Thyroid gland (tissue), 4 donors: ENCODE data around the gene MTG1. TPM values are rescaled to one million over a fixed set of nuclear protein-coding genes. Genes with fewer than 3 reads are reported as not detected.

ENCODE experiments used
- DNase-seq, 2 donors: peaks; one replicate each; pipeline ENCODE4 v3.0.0-alpha.2; 2019
- H3K27ac ChIP-seq, 3 donors: fragments of 200-600 bp; sonication (generic); 1 replicate in 2 of 3; 2 replicates in 1 of 3; pipeline ENCODE4 v1.5.1; 2016 to 2019; ENCODE audit warnings: mild to moderate bottlenecking in 1 of 3, moderate library complexity in 1 of 3
- H3K27me3 ChIP-seq: fragments of 200-600 bp; sonication (generic); one replicate; pipeline ENCODE4 v1.5.1; 2019
- H3K36me3 ChIP-seq, 2 donors: fragments of 200-600 bp; sonication (generic); one replicate each; pipeline ENCODE4 v1.5.1; 2016 to 2019
- H3K4me1 ChIP-seq, 2 donors: fragments of 200-600 bp; sonication (generic); one replicate each; pipeline ENCODE4 v1.5.1; 2017 to 2019
- H3K4me3 ChIP-seq, 3 donors: fragments of 200-600 bp; sonication (generic); replicated peaks in 1 of 3; 1 replicate in 2 of 3; 2 replicates in 1 of 3; pipeline ENCODE4 v1.5.1; 2016; ENCODE audit warnings: mild to moderate bottlenecking in 1 of 3
- H3K9me3 ChIP-seq: fragments of 200-600 bp; sonication (generic); one replicate; pipeline ENCODE4 v1.5.1; 2017
- CTCF ChIP-seq, 6 experiments: fragments of 200-600 bp in 3 of 6; fragments of 450-650 bp in 3 of 6; sonication (generic) in 3 of 6; IDR thresholded peaks; one replicate each; pipeline ENCODE4 v1.5.1; 2016 to 2019; ENCODE audit warnings: antibody characterized with exemption in 6 of 6, mild to moderate bottlenecking in 2 of 6, inconsistent platforms in 1 of 6, moderate library complexity in 1 of 6
- POLR2A ChIP-seq, 2 donors: fragments of 450-650 bp; IDR thresholded peaks; one replicate each; pipeline ENCODE4 v1.6.1; 2017; ENCODE audit warnings: antibody characterized with exemption in 2 of 2, mild to moderate bottlenecking in 2 of 2, moderate library complexity in 1 of 2
- WGBS, 2 donors: methylation state at CpG; one replicate each; pipeline ENCODE4 v1.1.5; 2017; 5-methylcytosine and 5-hydroxymethylcytosine counted together
- intact Hi-C: fragments of 100-400 bp; cut with DNase I; formaldehyde crosslinking; loops from one replicate; pipeline ENCODE4 v1.15.1; 2023
- total RNA-seq, 4 donors: library from RNA; depleted of rRNA; stranded (reverse); fragments of >200 nt; gene quantifications; one replicate each; pipeline ENCODE4 v1.2.3, GENCODE V29; 2016

The MTG1 gene
- total RNA-seq, 4 donors from 2014 or later, result 23.8 to 40.8 (median 35.0) TPM

- no peak for DNase-seq
- TF ChIP-seq POLR2A (IDR thresholded peaks at IDR 0.05), result no peak
- TF ChIP-seq CTCF (IDR thresholded peaks at IDR 0.05), result no peak
- H3K4me1 ChIP-seq, result peaks cover 14 to 15% of the 10 kb centered on the region in 2 donors
- intact Hi-C loops, result no loop called here
- no peak overlapping the region for H3K27ac ChIP-seq
- 96 to 98% methylated on average over 6 to 7 of the region's 7 CpGs for WGBS, 2 donors
- no peaks in the 10 kb centered on the region for H3K27me3 ChIP-seq
- H3K4me3 ChIP-seq, result no peak overlapping the region
- H3K9me3 ChIP-seq, result no peaks in the 10 kb centered on the region
- H3K36me3 ChIP-seq, result peaks cover 12 to 20% of the 10 kb centered on the region in 2 donors
These were observed 4.0 kb downstream of the MTG1 start for GRCh38 chr10:133397938-133398337.

- DNase-seq, result no peak
- H3K27me3 ChIP-seq, result no peaks in the 10 kb centered on the region
- H3K4me1 ChIP-seq, result peaks cover 9 to 10% of the 10 kb centered on the region in 2 donors
- TF ChIP-seq CTCF (IDR thresholded peaks at IDR 0.05) (no peak), POLR2A (IDR thresholded peaks at IDR 0.05) (no peak)
- no peak overlapping the region for H3K27ac ChIP-seq
- no peak overlapping the region for H3K4me3 ChIP-seq
- WGBS, 2 donors, result 94 to 96% methylated on average over 15 to 17 of the region's 19 CpGs
- no peaks in the 10 kb centered on the region for H3K9me3 ChIP-seq
- peaks cover 12 to 26% of the 10 kb centered on the region in 2 donors for H3K36me3 ChIP-seq
- intact Hi-C loops, result no loop called here
These were observed 5.2 kb downstream of the MTG1 start for GRCh38 chr10:133399123-133399601.

- Histone ChIP-seq H3K4me1 (no peaks in the 10 kb centered on the region), H3K27ac (no peak overlapping the region), H3K36me3 (peaks cover 12 to 26% of the 10 kb centered on the region in 2 donors), H3K4me3 (no peak overlapping the region), H3K9me3 (no peaks in the 10 kb centered on the region), H3K27me3 (no peaks in the 10 kb centered on the region)
- no peak for DNase-seq
- TF ChIP-seq CTCF (IDR thresholded peaks at IDR 0.05), result no peak
- 87 to 88% methylated on average over 10 of the region's 10 CpGs for WGBS, 2 donors
- intact Hi-C loops, result no loop called here
These were observed 6.9 kb downstream of the MTG1 start for GRCh38 chr10:133400624-133401424.

GRCh38 chr10:133401500-133401899, 7.5 kb downstream of the MTG1 start:
- no peak for TF ChIP-seq CTCF (IDR thresholded peaks at IDR 0.05)
- no peak for TF ChIP-seq POLR2A (IDR thresholded peaks at IDR 0.05)
- no peak for DNase-seq

GRCh38 chr10:133401981-133402725, 8.2 kb downstream of the MTG1 start:
- Histone ChIP-seq H3K4me1 (no peaks in the 10 kb centered on the region), H3K9me3 (no peaks in the 10 kb centered on the region), H3K27ac (no peak overlapping the region), H3K27me3 (no peaks in the 10 kb centered on the region), H3K36me3 (peaks cover 12 to 26% of the 10 kb centered on the region in 2 donors), H3K4me3 (no peak overlapping the region)
- TF ChIP-seq POLR2A (IDR thresholded peaks at IDR 0.05), result no peak
- TF ChIP-seq CTCF (IDR thresholded peaks at IDR 0.05), result no peak
- DNase-seq, result no peak
- WGBS, 2 donors, result 95 to 99% methylated on average over 11 to 13 of the region's 21 CpGs
- intact Hi-C loops, result no loop called here

More at GRCh38 chr10:133401500-133401899, 7.5 kb downstream of the MTG1 start:
- no peak overlapping the region for H3K27ac ChIP-seq
- no peaks in the 10 kb centered on the region for H3K27me3 ChIP-seq
- no peaks in the 10 kb centered on the region for H3K9me3 ChIP-seq
- intact Hi-C loops, result no loop called here
- H3K4me3 ChIP-seq, result no peak overlapping the region
- H3K36me3 ChIP-seq, result peaks cover 12 to 26% of the 10 kb centered on the region in 2 donors
- no peaks in the 10 kb centered on the region for H3K4me1 ChIP-seq
- 94 to 97% methylated on average over 10 to 12 of the region's 12 CpGs for WGBS, 2 donors
